CD8-positive, alpha-beta memory T cell (primary cell): Measurements from ENCODE around the gene FAM107B. TPM values are rescaled to one million over a fixed set of nuclear protein-coding genes. Genes with fewer than 3 reads are reported as not detected.

Source experiments
- CTCF ChIA-PET: fragments of 350-600 bp; sonication (Branson Sonifier 250); formaldehyde crosslinking; loops from one replicate; lab custom pipeline; 2021; ENCODE audit warnings: antibody characterized with exemption; lab: Charles Lee
- POLR2A ChIA-PET: fragments of 350-600 bp; sonication (Branson Sonifier 250); formaldehyde crosslinking; loops from one replicate; lab custom pipeline; 2021; ENCODE audit warnings: antibody characterized with exemption; lab: Charles Lee
- DNase-seq, 5 donors: peaks; one replicate each; pipeline versions ENCODE4 v3.0.0 to v3.0.0-alpha.2; 2020 to 2022; ENCODE audit warnings: mixed read lengths in 1 of 5
- H3K27ac ChIP-seq: one replicate; pipeline ENCODE4 v1.7.0; 2013; ENCODE audit warnings: low read depth, mild to moderate bottlenecking, low read length, moderate library complexity
- H3K27me3 ChIP-seq: 2 replicates; pipeline ENCODE4 v1.7.0; 2013; ENCODE audit warnings: low read length, mild to moderate bottlenecking; ENCODE audit not compliant: insufficient read depth, poor library complexity, severe bottlenecking
- H3K36me3 ChIP-seq: 2 replicates; pipeline ENCODE4 v1.7.0; 2013; ENCODE audit warnings: mild to moderate bottlenecking, low read length, moderate library complexity; ENCODE audit not compliant: insufficient read depth
- H3K4me1 ChIP-seq: 2 replicates; pipeline ENCODE4 v1.7.0; 2013; ENCODE audit warnings: mild to moderate bottlenecking, low read length, moderate library complexity; ENCODE audit not compliant: insufficient read depth
- H3K4me3 ChIP-seq: 2 replicates; pipeline ENCODE4 v1.7.0; 2013; ENCODE audit warnings: mild to moderate bottlenecking, low read length
- H3K9me3 ChIP-seq: 2 replicates; pipeline ENCODE4 v1.7.0; 2013; ENCODE audit warnings: mild to moderate bottlenecking, low read length
- H3K27ac Mint-ChIP-seq, 8 donors: one replicate each; pipeline ENCODE4 v1.8.0; 2020 to 2021; ENCODE audit warnings: mixed read lengths in 8 of 8, mild to moderate bottlenecking in 6 of 8, inconsistent platforms in 3 of 8, moderate library complexity in 3 of 8
- H3K27me3 Mint-ChIP-seq, 2 donors: one replicate each; pipeline ENCODE4 v1.8.0; 2020 to 2021; ENCODE audit warnings: mixed read lengths in 2 of 2, mild to moderate bottlenecking in 1 of 2, moderate library complexity in 1 of 2
- H3K36me3 Mint-ChIP-seq, 3 donors: one replicate each; pipeline ENCODE4 v1.8.0; 2020 to 2021; ENCODE audit warnings: mixed read lengths in 3 of 3, inconsistent platforms in 1 of 3, mild to moderate bottlenecking in 1 of 3
- H3K4me1 Mint-ChIP-seq, 3 donors: one replicate each; pipeline ENCODE4 v1.8.0; 2020 to 2021; ENCODE audit warnings: mixed read lengths in 3 of 3, inconsistent platforms in 1 of 3, mild to moderate bottlenecking in 1 of 3
- H3K4me3 Mint-ChIP-seq, 7 donors: one replicate each; pipeline ENCODE4 v1.8.0; 2020 to 2021; ENCODE audit warnings: mixed read lengths in 7 of 7, mild to moderate bottlenecking in 6 of 7, moderate library complexity in 4 of 7, inconsistent platforms in 2 of 7
- H3K9me3 Mint-ChIP-seq, 5 donors: one replicate each; pipeline ENCODE4 v1.8.0; 2020 to 2022; ENCODE audit warnings: mixed read lengths in 5 of 5, mild to moderate bottlenecking in 3 of 5, moderate library complexity in 2 of 5, inconsistent platforms in 1 of 5
- polyA plus RNA-seq: library from polyadenylated mRNA; unstranded; fragments of 300-500 nt; fragmentation: Illumina TruSeq; gene quantifications from one replicate; pipeline ENCODE4 v1.2.3, GENCODE V29; 2021
- total RNA-seq, 2 experiments: library from RNA; stranded (reverse); gene quantifications; one replicate each; pipeline ENCODE4 v1.2.3, GENCODE V29; 2021

FAM107B gene
- total and polyA plus RNA-seq, 3 experiments from 2014 or later = 138 to 316 (median 143) TPM

GRCh38 chr10:14683256-14683655 is 91.4 kb downstream of the FAM107B start:
- H3K4me1 ChIP-seq = no peaks in the 10 kb centered on the region
- no peaks in the 10 kb centered on the region for H3K9me3 ChIP-seq
- H3K36me3 ChIP-seq = no peaks in the 10 kb centered on the region
- ChIA-PET POLR2A (no interaction called here), CTCF (interaction anchor here (1.1 to 2.0 kb wide), 2 partner anchors 14 to 33 kb away, joined by 3 to 4 read pairs; no protein-coding TSS in a partner anchor)
- peaks cover 0 to 4% (median 0%) of the 10 kb centered on the region in 3 donors for H3K36me3 Mint-ChIP-seq
- no peaks in the 10 kb centered on the region for H3K9me3 Mint-ChIP-seq
- no peaks in the 10 kb centered on the region for H3K27me3 ChIP-seq
- H3K27ac ChIP-seq = no peak overlapping the region
- DNase-seq = no peak
- H3K4me3 ChIP-seq = no peak overlapping the region
- peak overlapping the region in 1 of 8 donors; percentile 25 for H3K27ac Mint-ChIP-seq
- no peak overlapping the region for H3K4me3 Mint-ChIP-seq
- H3K27me3 Mint-ChIP-seq = no peaks in the 10 kb centered on the region
- peaks cover 2 to 22% (median 17%) of the 10 kb centered on the region in 3 donors for H3K4me1 Mint-ChIP-seq

DNA sequence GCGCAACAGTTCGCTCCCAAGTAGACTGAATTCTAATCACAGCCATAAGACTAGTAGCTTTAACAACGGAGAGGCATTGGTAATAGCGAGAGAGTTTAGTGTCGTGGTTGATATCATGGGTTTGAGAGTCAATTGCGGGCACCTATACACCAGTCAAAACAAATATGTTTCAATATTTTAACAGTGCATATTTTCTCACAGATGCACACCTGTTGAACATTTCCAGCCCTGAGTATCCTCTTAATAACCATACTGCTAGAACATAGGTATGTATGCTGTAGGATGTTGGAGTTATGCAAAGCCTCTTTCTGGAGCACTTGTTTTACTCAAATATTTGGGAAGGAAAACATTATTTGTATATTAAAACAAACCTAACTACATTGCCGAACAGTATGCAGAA is 92.9 kb downstream of the FAM107B start:
- H3K27me3 ChIP-seq = no peaks in the 10 kb centered on the region
- H3K4me1 Mint-ChIP-seq = peaks cover 2 to 20% (median 17%) of the 10 kb centered on the region in 3 donors
- DNase-seq = no peak
- POLR2A ChIA-PET = no interaction called here
- no peaks in the 10 kb centered on the region for H3K27me3 Mint-ChIP-seq
- H3K36me3 Mint-ChIP-seq = peaks cover 0 to 4% (median 0%) of the 10 kb centered on the region in 3 donors
- H3K27ac Mint-ChIP-seq = no peak overlapping the region
- no peaks in the 10 kb centered on the region for H3K4me1 ChIP-seq
- no peaks in the 10 kb centered on the region for H3K36me3 ChIP-seq
- H3K4me3 Mint-ChIP-seq = no peak overlapping the region
- no peaks in the 10 kb centered on the region for H3K9me3 Mint-ChIP-seq
- H3K9me3 ChIP-seq = no peaks in the 10 kb centered on the region
- CTCF ChIA-PET = no interaction called here
- H3K27ac ChIP-seq = no peak overlapping the region
- no peak overlapping the region for H3K4me3 ChIP-seq

- Histone ChIP-seq H3K27ac (no peak overlapping the region), H3K27me3 (no peaks in the 10 kb centered on the region), H3K4me1 (no peaks in the 10 kb centered on the region), H3K9me3 (no peaks in the 10 kb centered on the region), H3K4me3 (no peak overlapping the region), H3K36me3 (no peaks in the 10 kb centered on the region)
- peaks cover 0 to 4% (median 0%) of the 10 kb centered on the region in 3 donors for H3K36me3 Mint-ChIP-seq
- H3K27me3 Mint-ChIP-seq = no peaks in the 10 kb centered on the region
- DNase-seq = no peak
- no peaks in the 10 kb centered on the region for H3K9me3 Mint-ChIP-seq
- H3K4me1 Mint-ChIP-seq = peaks cover 2 to 16% (median 13%) of the 10 kb centered on the region in 3 donors
- no peak overlapping the region for H3K4me3 Mint-ChIP-seq
- no peak overlapping the region for H3K27ac Mint-ChIP-seq
- ChIA-PET CTCF (no interaction called here), POLR2A (no interaction called here)
These were observed 93.4 kb downstream of the FAM107B start for GRCh38 chr10:14681305-14681704.

GRCh38 chr10:14678637-14679036 is 96.1 kb downstream of the FAM107B start:
- no peaks in the 10 kb centered on the region for H3K9me3 Mint-ChIP-seq
- Histone ChIP-seq H3K4me1 (no peaks in the 10 kb centered on the region), H3K27me3 (no peaks in the 10 kb centered on the region), H3K36me3 (no peaks in the 10 kb centered on the region), H3K9me3 (no peaks in the 10 kb centered on the region), H3K27ac (no peak overlapping the region), H3K4me3 (no peak overlapping the region)
- no peak for DNase-seq
- H3K36me3 Mint-ChIP-seq = no peaks in the 10 kb centered on the region
- peaks cover 0 to 7% (median 6%) of the 10 kb centered on the region in 3 donors for H3K4me1 Mint-ChIP-seq
- H3K27me3 Mint-ChIP-seq = peaks cover 0 to 2% of the 10 kb centered on the region in 2 donors
- H3K27ac Mint-ChIP-seq = peak overlapping the region in 1 of 8 donors; percentile 4
- POLR2A ChIA-PET = no interaction called here
- CTCF ChIA-PET = no interaction called here
- no peak overlapping the region for H3K4me3 Mint-ChIP-seq

DNA sequence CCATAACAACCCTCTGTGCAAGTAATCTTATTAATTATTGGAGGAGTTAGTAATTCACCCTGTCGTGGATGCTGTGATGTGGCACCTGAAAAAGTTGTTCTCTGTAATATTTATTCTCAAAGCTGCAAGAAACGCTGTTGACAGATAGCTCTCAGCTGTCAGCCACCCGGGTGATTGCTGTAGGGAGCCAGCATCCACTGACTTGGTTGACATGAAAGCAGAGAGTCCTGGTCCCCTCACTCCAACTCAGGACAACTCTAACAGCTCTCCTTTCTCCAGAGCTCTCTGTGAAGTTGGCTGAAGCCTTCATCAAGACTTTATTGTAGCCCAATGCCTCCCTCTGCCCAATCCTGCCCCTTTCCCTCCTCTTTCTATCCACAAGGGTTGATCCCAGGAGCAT is 98.0 kb downstream of the FAM107B start:
- no peak for DNase-seq
- no peak overlapping the region for H3K4me3 Mint-ChIP-seq
- H3K4me1 Mint-ChIP-seq = no peaks in the 10 kb centered on the region
- H3K36me3 Mint-ChIP-seq = no peaks in the 10 kb centered on the region
- Histone ChIP-seq H3K4me3 (no peak overlapping the region), H3K27me3 (no peaks in the 10 kb centered on the region), H3K36me3 (no peaks in the 10 kb centered on the region), H3K9me3 (no peaks in the 10 kb centered on the region), H3K27ac (no peak overlapping the region), H3K4me1 (no peaks in the 10 kb centered on the region)
- POLR2A ChIA-PET = no interaction called here
- no peaks in the 10 kb centered on the region for H3K9me3 Mint-ChIP-seq
- CTCF ChIA-PET = no interaction called here
- H3K27ac Mint-ChIP-seq = peak overlapping the region in 1 of 8 donors; percentile 79
- peaks cover 0 to 2% of the 10 kb centered on the region in 2 donors for H3K27me3 Mint-ChIP-seq

GRCh38 chr10:14674376-14675050 is 100.2 kb downstream of the FAM107B start:
- Histone ChIP-seq H3K4me3 (no peak overlapping the region), H3K9me3 (no peaks in the 10 kb centered on the region), H3K27ac (no peak overlapping the region), H3K27me3 (no peaks in the 10 kb centered on the region), H3K36me3 (no peaks in the 10 kb centered on the region), H3K4me1 (no peaks in the 10 kb centered on the region)
- no peak overlapping the region for H3K27ac Mint-ChIP-seq
- CTCF ChIA-PET = no interaction called here
- no peak for DNase-seq
- H3K9me3 Mint-ChIP-seq = no peaks in the 10 kb centered on the region
- no peak overlapping the region for H3K4me3 Mint-ChIP-seq
- POLR2A ChIA-PET = no interaction called here
- peaks cover 0 to 15% (median 3%) of the 10 kb centered on the region in 3 donors for H3K4me1 Mint-ChIP-seq
- no peaks in the 10 kb centered on the region for H3K36me3 Mint-ChIP-seq
- H3K27me3 Mint-ChIP-seq = peaks cover 0 to 2% of the 10 kb centered on the region in 2 donors

DNA sequence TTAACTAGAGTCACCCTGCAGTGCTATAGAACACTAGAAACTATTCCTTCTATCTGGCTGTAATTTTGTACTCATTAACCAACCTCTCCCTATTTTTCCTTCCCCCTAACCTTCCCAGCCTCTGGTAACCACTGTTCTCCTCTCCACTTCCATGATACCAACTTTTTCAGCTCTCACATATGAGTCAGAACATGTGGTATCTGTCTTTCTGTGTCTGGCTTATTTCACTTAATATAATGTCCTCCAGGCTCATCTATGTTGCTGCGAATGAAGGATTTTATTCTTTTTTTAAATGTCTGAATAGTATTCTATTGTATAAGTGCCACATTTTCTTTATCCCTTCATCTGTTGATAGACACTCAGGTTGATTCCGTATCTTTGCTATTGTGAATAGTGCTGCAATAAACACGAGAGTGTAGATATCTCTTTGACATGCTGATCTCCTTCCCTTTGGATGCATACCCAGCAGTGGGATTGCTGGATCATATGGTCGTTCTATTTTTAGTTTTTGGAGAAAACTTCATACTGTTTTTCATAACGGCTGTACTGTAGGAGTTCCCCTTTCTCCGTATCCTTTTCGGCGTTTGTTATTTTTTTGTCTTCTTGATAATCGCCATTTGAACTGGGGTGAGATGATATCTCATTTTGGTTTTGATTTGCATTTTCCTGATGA is 101.4 kb downstream of the FAM107B start:
- no peaks in the 10 kb centered on the region for H3K9me3 Mint-ChIP-seq
- H3K4me1 ChIP-seq = no peaks in the 10 kb centered on the region
- H3K9me3 ChIP-seq = no peaks in the 10 kb centered on the region
- no peaks in the 10 kb centered on the region for H3K36me3 ChIP-seq
- ChIA-PET POLR2A (no interaction called here), CTCF (no interaction called here)
- H3K36me3 Mint-ChIP-seq = no peaks in the 10 kb centered on the region
- H3K4me1 Mint-ChIP-seq = peaks cover 0 to 22% (median 11%) of the 10 kb centered on the region in 3 donors
- no peak overlapping the region for H3K4me3 Mint-ChIP-seq
- H3K4me3 ChIP-seq = no peak overlapping the region
- no peak overlapping the region for H3K27ac ChIP-seq
- H3K27ac Mint-ChIP-seq = no peak overlapping the region
- peaks cover 0 to 2% of the 10 kb centered on the region in 2 donors for H3K27me3 Mint-ChIP-seq
- DNase-seq = no peak
- H3K27me3 ChIP-seq = no peaks in the 10 kb centered on the region

DNA sequence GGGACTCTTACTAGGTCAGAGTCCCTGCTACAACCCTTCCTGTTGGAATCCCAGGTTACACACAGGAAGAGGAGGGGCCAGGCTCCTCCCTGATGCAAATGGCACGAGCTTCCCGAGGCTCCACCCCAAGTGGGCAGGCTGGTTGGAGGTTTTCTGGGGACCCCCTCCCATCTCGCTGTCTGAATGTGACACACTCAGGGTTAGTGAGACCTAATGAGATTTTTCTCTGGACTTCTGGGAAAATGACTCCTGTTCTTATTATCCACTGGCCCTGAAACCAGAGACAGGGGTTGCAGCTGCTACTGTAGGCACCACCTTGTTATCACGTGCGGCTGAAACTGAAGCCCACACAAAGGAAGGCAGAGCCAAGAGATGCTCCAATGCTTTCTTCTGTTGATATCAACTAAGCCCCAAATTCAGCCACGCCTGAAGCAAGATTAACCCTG is 103.3 kb downstream of the FAM107B start:
- Mint-ChIP-seq H3K9me3 (peaks cover 0 to 4% (median 0%) of the 10 kb centered on the region in 5 donors), H3K36me3 (no peaks in the 10 kb centered on the region), H3K27me3 (peaks cover 0 to 2% of the 10 kb centered on the region in 2 donors), H3K27ac (no peak overlapping the region), H3K4me3 (no peak overlapping the region), H3K4me1 (peaks cover 0 to 24% (median 15%) of the 10 kb centered on the region in 3 donors)
- Histone ChIP-seq H3K27ac (no peak overlapping the region), H3K27me3 (no peaks in the 10 kb centered on the region), H3K4me1 (no peaks in the 10 kb centered on the region), H3K36me3 (no peaks in the 10 kb centered on the region), H3K9me3 (no peaks in the 10 kb centered on the region), H3K4me3 (no peak overlapping the region)
- CTCF ChIA-PET = no interaction called here
- POLR2A ChIA-PET = interaction anchor here (0.6 kb wide), 1 partner anchor 21 kb away, joined by 3 read pairs; no protein-coding TSS in a partner anchor
- no peak for DNase-seq
